CD14-positive monocyte (primary cell): ENCODE measurements around the gene STARD5. TPM values are rescaled to one million over a fixed set of nuclear protein-coding genes. Genes with fewer than 3 reads are reported as not detected.

Experiments
- DNase-seq, 3 donors: peaks; one replicate each; pipeline ENCODE4 v3.0.0-alpha.2; 2011 to 2022
- H2AFZ ChIP-seq: 2 replicates; pipeline ENCODE4 v1.6.0; 2012; ENCODE audit warnings: mild to moderate bottlenecking, low read depth, low read length, inconsistent platforms; ENCODE audit not compliant: insufficient read depth, poor library complexity, severe bottlenecking
- H3K27ac ChIP-seq, 2 donors: 1 replicate in 1 of 2; 2 replicates in 1 of 2; pipeline ENCODE4 v1.5.1; 2012 to 2013; ENCODE audit warnings: low read length in 2 of 2, control low read depth in 1 of 2, inconsistent platforms in 1 of 2, low read depth in 1 of 2, mild to moderate bottlenecking in 1 of 2
- H3K27me3 ChIP-seq, 2 donors: one replicate each; pipeline versions ENCODE4 v1.6.0 to v1.6.1; 2011 to 2013; ENCODE audit warnings: low read length in 2 of 2; ENCODE audit not compliant: control insufficient read depth in 2 of 2, insufficient read depth in 2 of 2
- H3K36me3 ChIP-seq, 2 donors: replicated peaks in 1 of 2; 1 replicate in 1 of 2; 2 replicates in 1 of 2; pipeline versions ENCODE4 v1.5.1 to v1.6.1; 2012 to 2013; ENCODE audit warnings: low read length in 2 of 2, control low read depth in 1 of 2, inconsistent platforms in 1 of 2, mild to moderate bottlenecking in 1 of 2; ENCODE audit not compliant: insufficient read depth in 2 of 2, control insufficient read depth in 1 of 2
- H3K4me1 ChIP-seq, 2 donors: 1 replicate in 1 of 2; 2 replicates in 1 of 2; pipeline versions ENCODE4 v1.5.1 to v1.6.1; 2012 to 2013; ENCODE audit warnings: low read length in 2 of 2, control low read depth in 1 of 2, inconsistent platforms in 1 of 2, mild to moderate bottlenecking in 1 of 2, moderate library complexity in 1 of 2; ENCODE audit not compliant: insufficient read depth in 2 of 2, control insufficient read depth in 1 of 2
- H3K4me2 ChIP-seq: replicated peaks from 2 replicates; pipeline ENCODE3; 2012; ENCODE audit warnings: low read length, moderate library complexity, mild to moderate bottlenecking; ENCODE audit not compliant: poor library complexity, severe bottlenecking; ENCODE audit errors: extremely low read depth
- H3K4me3 ChIP-seq, 3 experiments: fragments of 200-600 bp in 1 of 3; sonication (generic) in 1 of 3; replicated peaks in 1 of 3; 1 replicate in 2 of 3; 2 replicates in 1 of 3; pipeline ENCODE4 v1.5.1; 2011 to 2013; ENCODE audit warnings: low read length in 3 of 3, mild to moderate bottlenecking in 3 of 3, control low read depth in 2 of 3, low read depth in 2 of 3, inconsistent platforms in 1 of 3, moderate library complexity in 1 of 3
- H3K79me2 ChIP-seq: 2 replicates; pipeline ENCODE4 v1.6.0; 2012; ENCODE audit warnings: mild to moderate bottlenecking, control low read depth, inconsistent platforms, low read length, moderate library complexity; ENCODE audit not compliant: insufficient read depth
- H3K9ac ChIP-seq: 2 replicates; pipeline ENCODE4 v1.6.0; 2017; ENCODE audit warnings: low read length, mild to moderate bottlenecking; ENCODE audit not compliant: insufficient read depth, poor library complexity, severe bottlenecking
- H3K9me3 ChIP-seq, 2 donors: replicated peaks in 1 of 2; 1 replicate in 1 of 2; 2 replicates in 1 of 2; pipeline versions ENCODE4 v1.5.1 to v1.6.1; 2012 to 2013; ENCODE audit warnings: low read length in 2 of 2, control low read depth in 1 of 2; ENCODE audit not compliant: control insufficient read depth in 1 of 2, insufficient read depth in 1 of 2
- H4K20me1 ChIP-seq: 2 replicates; pipeline ENCODE4 v1.6.0; 2012; ENCODE audit warnings: mild to moderate bottlenecking, low read length, control low read depth, moderate library complexity; ENCODE audit not compliant: insufficient read depth
- H3K27ac Mint-ChIP-seq, 7 donors: one replicate each; pipeline ENCODE4 v1.8.0; 2020; ENCODE audit warnings: mild to moderate bottlenecking in 7 of 7, mixed read lengths in 7 of 7, moderate library complexity in 6 of 7, inconsistent platforms in 2 of 7
- H3K27me3 Mint-ChIP-seq, 3 donors: one replicate each; pipeline ENCODE4 v1.8.0; 2021 to 2022; ENCODE audit warnings: low read depth in 3 of 3, mild to moderate bottlenecking in 3 of 3, mixed read lengths in 3 of 3, moderate library complexity in 3 of 3, inconsistent platforms in 1 of 3
- H3K36me3 Mint-ChIP-seq, 2 donors: one replicate each; pipeline ENCODE4 v1.8.0; 2020; ENCODE audit warnings: mixed read lengths in 2 of 2, inconsistent platforms in 1 of 2, mild to moderate bottlenecking in 1 of 2
- H3K4me1 Mint-ChIP-seq: one replicate; pipeline ENCODE4 v1.8.0; 2020; ENCODE audit warnings: mild to moderate bottlenecking, mixed read lengths
- H3K4me3 Mint-ChIP-seq, 2 donors: one replicate each; pipeline ENCODE4 v1.8.0; 2020; ENCODE audit warnings: mild to moderate bottlenecking in 2 of 2, mixed read lengths in 2 of 2, moderate library complexity in 1 of 2
- H3K9me3 Mint-ChIP-seq, 7 donors: one replicate each; pipeline ENCODE4 v1.8.0; 2020 to 2022; ENCODE audit warnings: mixed read lengths in 7 of 7, mild to moderate bottlenecking in 6 of 7, moderate library complexity in 6 of 7, inconsistent platforms in 2 of 7
- WGBS: methylation state at CpG from one replicate; pipeline ENCODE4 v1.1.5; 2013; ENCODE audit warnings: missing lambda C conversion rate; ENCODE audit not compliant: insufficient coverage; 5-methylcytosine and 5-hydroxymethylcytosine counted together
- intact Hi-C, 2 donors: fragments of 100-400 bp; cut with micrococcal nuclease; formaldehyde crosslinking; loops; one replicate each; pipeline versions ENCODE4 v1.15.0 to v1.15.1; 2023
- polyA plus RNA-seq, 3 donors: library from polyadenylated mRNA; depleted of rRNA in 1 of 3; unstranded in 2 of 3; stranded (reverse) in 1 of 3; fragments of 300-500 nt in 2 of 3; fragments of >200 nt in 1 of 3; fragmentation: Illumina TruSeq in 2 of 3; gene quantifications; 1 replicate in 2 of 3; 2 replicates in 1 of 3; pipeline ENCODE4 v1.2.3, GENCODE V29; 2012 to 2021
- TF ChIP-seq, protein P1 (sequence below): fragments of 200-600 bp; IDR thresholded peaks from one replicate; pipeline ENCODE4 v1.8.0; 2022; ENCODE audit warnings: antibody characterized with exemption, mild to moderate bottlenecking

Gene STARD5
- polyA plus RNA-seq, 3 donors: 1.5 to 15.1 (median 2.5) TPM

- H3K4me3 ChIP-seq: peak overlapping the region in 1 of 3 experiments; percentile 91
- 76% methylated on average over 6 of the region's 9 CpGs for WGBS
- Mint-ChIP-seq H3K36me3 (peaks cover 94 to 96% of the 10 kb centered on the region in 2 donors), H3K27me3 (peaks cover 0 to 2% (median 0%) of the 10 kb centered on the region in 3 donors), H3K4me3 (peak overlapping the region; percentile 65 to 84), H3K27ac (peak overlapping the region; percentile 97 to 99 (median 99)), H3K4me1 (peaks cover 71% of the 10 kb centered on the region), H3K9me3 (peaks cover 0 to 3% (median 0%) of the 10 kb centered on the region in 7 donors)
- peak overlapping the region; percentile 94 to 95 for H3K27ac ChIP-seq
- peak in 2 of 3 donors; percentile 52 for DNase-seq
- no peaks in the 10 kb centered on the region for H3K9me3 ChIP-seq
- peaks cover 86% of the 10 kb centered on the region for H3K79me2 ChIP-seq
- H3K36me3 ChIP-seq: peaks cover 73 to 84% of the 10 kb centered on the region in 2 donors
- TF ChIP-seq, protein P1, sequence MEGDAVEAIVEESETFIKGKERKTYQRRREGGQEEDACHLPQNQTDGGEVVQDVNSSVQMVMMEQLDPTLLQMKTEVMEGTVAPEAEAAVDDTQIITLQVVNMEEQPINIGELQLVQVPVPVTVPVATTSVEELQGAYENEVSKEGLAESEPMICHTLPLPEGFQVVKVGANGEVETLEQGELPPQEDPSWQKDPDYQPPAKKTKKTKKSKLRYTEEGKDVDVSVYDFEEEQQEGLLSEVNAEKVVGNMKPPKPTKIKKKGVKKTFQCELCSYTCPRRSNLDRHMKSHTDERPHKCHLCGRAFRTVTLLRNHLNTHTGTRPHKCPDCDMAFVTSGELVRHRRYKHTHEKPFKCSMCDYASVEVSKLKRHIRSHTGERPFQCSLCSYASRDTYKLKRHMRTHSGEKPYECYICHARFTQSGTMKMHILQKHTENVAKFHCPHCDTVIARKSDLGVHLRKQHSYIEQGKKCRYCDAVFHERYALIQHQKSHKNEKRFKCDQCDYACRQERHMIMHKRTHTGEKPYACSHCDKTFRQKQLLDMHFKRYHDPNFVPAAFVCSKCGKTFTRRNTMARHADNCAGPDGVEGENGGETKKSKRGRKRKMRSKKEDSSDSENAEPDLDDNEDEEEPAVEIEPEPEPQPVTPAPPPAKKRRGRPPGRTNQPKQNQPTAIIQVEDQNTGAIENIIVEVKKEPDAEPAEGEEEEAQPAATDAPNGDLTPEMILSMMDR: no peak
- no peak overlapping the region for H2AFZ ChIP-seq
- peak overlapping the region; percentile 91 for H3K4me2 ChIP-seq
- no peaks in the 10 kb centered on the region for H3K27me3 ChIP-seq
- intact Hi-C loops: loop anchor here in 1 of 2 donors (10.0 kb wide), 1 partner anchor 1329 kb away; the partner anchor contains the start of gene BCL2A1
- H4K20me1 ChIP-seq: peaks cover 100% of the 10 kb centered on the region
- peaks cover 69 to 72% of the 10 kb centered on the region in 2 donors for H3K4me1 ChIP-seq
- peak overlapping the region; percentile 55 for H3K9ac ChIP-seq
These were observed 20.4 kb downstream of the STARD5 start for GRCh38 chr15:81303244-81304225.

GRCh38 chr15:81302701-81303109 is 21.2 kb downstream of the STARD5 start:
- peaks cover 77 to 80% of the 10 kb centered on the region in 2 donors for H3K4me1 ChIP-seq
- TF ChIP-seq, protein P1: no peak
- intact Hi-C loops: loop anchor here in 1 of 2 donors (10.0 kb wide), 1 partner anchor 1328 kb away; the partner anchor contains the start of gene BCL2A1
- Mint-ChIP-seq H3K27ac (peak overlapping the region; percentile 97 to 99 (median 99)), H3K36me3 (peaks cover 86 to 91% of the 10 kb centered on the region in 2 donors), H3K4me3 (peak overlapping the region; percentile 65 to 84), H3K27me3 (peaks cover 0 to 2% (median 0%) of the 10 kb centered on the region in 3 donors), H3K9me3 (peaks cover 0 to 3% (median 0%) of the 10 kb centered on the region in 7 donors), H3K4me1 (peaks cover 79% of the 10 kb centered on the region)
- H3K79me2 ChIP-seq: peaks cover 89% of the 10 kb centered on the region
- H2AFZ ChIP-seq: no peak overlapping the region
- peak overlapping the region; percentile 94 to 95 for H3K27ac ChIP-seq
- H3K9me3 ChIP-seq: no peaks in the 10 kb centered on the region
- H3K4me2 ChIP-seq: peak overlapping the region; percentile 91
- peaks cover 65 to 76% of the 10 kb centered on the region in 2 donors for H3K36me3 ChIP-seq
- peak overlapping the region; percentile 55 for H3K9ac ChIP-seq
- 5% methylated on average over 4 of the region's 6 CpGs for WGBS
- H3K27me3 ChIP-seq: no peaks in the 10 kb centered on the region
- peak; percentile 65 to 78 (median 66) for DNase-seq
- H3K4me3 ChIP-seq: peak overlapping the region in 2 of 3 experiments; percentile 3 to 91
- peaks cover 99% of the 10 kb centered on the region for H4K20me1 ChIP-seq
